ENCODE measurements around the gene TOMM20.
A peak's percentile ranks its signal among the peaks of the same experiment; 100 is the strongest.

The TOMM20 gene

GRCh38 chr1:235129774-235130570 lies 1.3 kb upstream of the TOMM20 start:
- 100% methylated on average over 4 of the region's 4 CpGs for WGBS (ENCODE audit: insufficient coverage)
- POLR2A ChIA-PET: no interaction called here
- peaks cover 4 to 28% (median 19%) of the 10 kb centered on the region in 4 experiments for H3K36me3 ChIP-seq (ENCODE audit: control insufficient read depth in 4 of 4, insufficient read depth in 4 of 4, low read length in 3 of 4)
- no peaks in the 10 kb centered on the region for H3K27me3 ChIP-seq (replicated peaks in 2 of 5; ENCODE audit: control insufficient read depth in 4 of 5, insufficient read depth in 5 of 5, low read length in 4 of 5)
- no peak for DNase-seq
- CTCF ChIA-PET: interaction anchor here (0.9 kb wide), 1 partner anchor 26 kb away, joined by 3 read pairs; no protein-coding TSS in a partner anchor
- no peaks in the 10 kb centered on the region for H3K9me3 ChIP-seq (ENCODE audit: control extremely low read depth in 1 of 5, control insufficient read depth in 4 of 5, insufficient read depth in 2 of 5, low read depth in 1 of 5, low read length in 4 of 5)
- H3K4me1 ChIP-seq (ENCODE audit: control extremely low read depth in 1 of 4, control insufficient read depth in 4 of 4, insufficient read depth in 4 of 4, low read length in 3 of 4): peaks cover 11 to 20% (median 19%) of the 10 kb centered on the region in 4 experiments
- no peak overlapping the region for H3K4me3 ChIP-seq (ENCODE audit: control insufficient read depth in 1 of 7, extremely low read depth in 1 of 7, insufficient read depth in 4 of 7, low read depth in 2 of 7, low read length in 6 of 7)
- no peak overlapping the region for H3K27ac ChIP-seq (ENCODE audit: insufficient read depth in 1 of 2, low read depth in 1 of 2, low read length in 2 of 2, poor library complexity in 1 of 2, severe bottlenecking in 2 of 2)

DNA sequence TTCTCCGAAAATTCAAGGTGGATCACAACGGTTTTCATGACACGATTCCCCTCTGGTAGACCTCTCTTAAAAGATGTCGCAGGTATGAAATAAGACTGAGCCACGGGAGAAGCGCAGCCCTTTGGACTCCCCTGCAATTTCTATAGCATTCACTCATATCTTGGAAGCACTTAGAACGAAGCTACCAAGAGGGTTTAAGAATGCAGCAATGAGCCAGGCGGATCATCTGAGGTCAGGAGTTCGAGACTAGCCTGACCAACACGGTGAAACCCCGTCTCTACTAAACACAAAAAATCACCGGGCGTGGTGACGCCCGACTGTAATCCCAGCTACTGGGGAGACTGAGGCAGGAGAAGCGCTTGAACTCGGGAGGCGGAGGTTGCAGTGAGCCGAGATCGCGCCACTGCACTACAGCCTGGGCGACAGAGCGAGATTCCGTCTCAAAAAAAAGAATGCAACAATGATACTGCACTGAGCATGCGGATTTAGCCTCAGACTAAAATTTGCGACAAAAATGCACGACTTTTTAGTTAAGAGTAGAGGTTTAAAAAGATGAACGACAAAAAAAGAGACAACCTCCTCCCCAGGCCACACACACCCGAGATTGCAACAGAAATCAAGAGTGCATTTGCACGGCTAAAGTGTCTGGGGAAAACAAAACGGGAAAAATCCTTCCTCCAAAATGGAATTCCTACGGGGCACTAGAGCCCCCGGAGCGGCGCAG lies 743 bp downstream of the TOMM20 start:
- 4% methylated on average over 30 of the region's 35 CpGs for WGBS (ENCODE audit: insufficient coverage)
- no peaks in the 10 kb centered on the region for H3K9me3 ChIP-seq (ENCODE audit: control extremely low read depth in 1 of 5, control insufficient read depth in 4 of 5, insufficient read depth in 2 of 5, low read depth in 1 of 5, low read length in 4 of 5)
- CTCF ChIA-PET: interaction anchor here (1.0 kb wide), 2 partner anchors 32 to 640 kb away, joined by 3 to 4 read pairs; no protein-coding TSS in a partner anchor
- H3K27ac ChIP-seq (ENCODE audit: insufficient read depth in 1 of 2, low read depth in 1 of 2, low read length in 2 of 2, poor library complexity in 1 of 2, severe bottlenecking in 2 of 2): peak overlapping the region; percentile 90 to 97
- H3K4me1 ChIP-seq (ENCODE audit: control extremely low read depth in 1 of 4, control insufficient read depth in 4 of 4, insufficient read depth in 4 of 4, low read length in 3 of 4): peaks cover 11 to 22% (median 19%) of the 10 kb centered on the region in 4 experiments
- DNase-seq: peak; percentile 12 to 46 (median 38)
- H3K36me3 ChIP-seq (ENCODE audit: control insufficient read depth in 4 of 4, insufficient read depth in 4 of 4, low read length in 3 of 4): peaks cover 6 to 29% (median 13%) of the 10 kb centered on the region in 4 experiments
- POLR2A ChIA-PET: interaction anchor here (1.1 kb wide), 1 partner anchor 22 kb away, joined by 3 read pairs; no protein-coding TSS in a partner anchor
- H3K4me3 ChIP-seq (ENCODE audit: control insufficient read depth in 1 of 7, extremely low read depth in 1 of 7, insufficient read depth in 4 of 7, low read depth in 2 of 7, low read length in 6 of 7): peak overlapping the region; percentile 64 to 98 (median 92)
- no peaks in the 10 kb centered on the region for H3K27me3 ChIP-seq (replicated peaks in 2 of 5; ENCODE audit: control insufficient read depth in 4 of 5, insufficient read depth in 5 of 5, low read length in 4 of 5)

- Histone ChIP-seq H3K27ac (ENCODE audit: insufficient read depth in 1 of 2, low read depth in 1 of 2, low read length in 2 of 2, poor library complexity in 1 of 2, severe bottlenecking in 2 of 2) (peak overlapping the region; percentile 90 to 97), H3K4me1 (ENCODE audit: control extremely low read depth in 1 of 4, control insufficient read depth in 4 of 4, insufficient read depth in 4 of 4, low read length in 3 of 4) (peaks cover 11 to 22% (median 19%) of the 10 kb centered on the region in 4 experiments), H3K4me3 (ENCODE audit: control insufficient read depth in 1 of 7, extremely low read depth in 1 of 7, insufficient read depth in 4 of 7, low read depth in 2 of 7, low read length in 6 of 7) (peak overlapping the region in 6 of 7 experiments; percentile 85 to 98 (median 92)), H3K27me3 (replicated peaks in 2 of 5; ENCODE audit: control insufficient read depth in 4 of 5, insufficient read depth in 5 of 5, low read length in 4 of 5) (no peaks in the 10 kb centered on the region), H3K36me3 (ENCODE audit: control insufficient read depth in 4 of 4, insufficient read depth in 4 of 4, low read length in 3 of 4) (peaks cover 3 to 31% (median 14%) of the 10 kb centered on the region in 4 experiments), H3K9me3 (ENCODE audit: control extremely low read depth in 1 of 5, control insufficient read depth in 4 of 5, insufficient read depth in 2 of 5, low read depth in 1 of 5, low read length in 4 of 5) (no peaks in the 10 kb centered on the region)
- ChIA-PET POLR2A (interaction anchor here (1.1 kb wide), 1 partner anchor 22 kb away, joined by 3 read pairs; no protein-coding TSS in a partner anchor), CTCF (interaction anchor here (0.9 to 3.6 kb wide), 4 partner anchors 11 to 640 kb away, joined by 3 to 9 read pairs (median 4); no protein-coding TSS in a partner anchor)
- no peak for DNase-seq
- WGBS (ENCODE audit: insufficient coverage): 10% methylated on average over 2 of the region's 4 CpGs
Measured at GRCh38 chr1:235127203-235127602, 1.4 kb downstream of the TOMM20 start.

GRCh38 chr1:235124665-235125064 lies 4.0 kb downstream of the TOMM20 start:
- Histone ChIP-seq H3K36me3 (ENCODE audit: control insufficient read depth in 4 of 4, insufficient read depth in 4 of 4, low read length in 3 of 4) (peaks cover 6 to 46% (median 17%) of the 10 kb centered on the region in 4 experiments), H3K4me1 (ENCODE audit: control extremely low read depth in 1 of 4, control insufficient read depth in 4 of 4, insufficient read depth in 4 of 4, low read length in 3 of 4) (peaks cover 11 to 22% (median 19%) of the 10 kb centered on the region in 4 experiments), H3K27ac (ENCODE audit: insufficient read depth in 1 of 2, low read depth in 1 of 2, low read length in 2 of 2, poor library complexity in 1 of 2, severe bottlenecking in 2 of 2) (no peak overlapping the region), H3K9me3 (ENCODE audit: control extremely low read depth in 1 of 5, control insufficient read depth in 4 of 5, insufficient read depth in 2 of 5, low read depth in 1 of 5, low read length in 4 of 5) (no peaks in the 10 kb centered on the region), H3K27me3 (replicated peaks in 2 of 5; ENCODE audit: control insufficient read depth in 4 of 5, insufficient read depth in 5 of 5, low read length in 4 of 5) (no peaks in the 10 kb centered on the region), H3K4me3 (ENCODE audit: control insufficient read depth in 1 of 7, extremely low read depth in 1 of 7, insufficient read depth in 4 of 7, low read depth in 2 of 7, low read length in 6 of 7) (no peak overlapping the region)
- no peak for DNase-seq
- POLR2A ChIA-PET: interaction anchor here (0.7 kb wide), 1 partner anchor 625 kb away, joined by 3 read pairs; no protein-coding TSS in a partner anchor
- no CpG with 5 or more reads among the region's 1 CpG for WGBS (ENCODE audit: insufficient coverage)
- CTCF ChIA-PET: interaction anchor here (1.1 to 3.6 kb wide), 2 partner anchors 20 to 638 kb away, joined by 3 to 9 read pairs; no protein-coding TSS in a partner anchor

GRCh38 chr1:235124111-235124510 lies 4.5 kb downstream of the TOMM20 start:
- ChIA-PET POLR2A (interaction anchor here (0.7 kb wide), 1 partner anchor 625 kb away, joined by 3 read pairs; no protein-coding TSS in a partner anchor), CTCF (interaction anchor here (3.6 kb wide), 1 partner anchor 19 kb away, joined by 9 read pairs; no protein-coding TSS in a partner anchor)
- H3K36me3 ChIP-seq (ENCODE audit: control insufficient read depth in 4 of 4, insufficient read depth in 4 of 4, low read length in 3 of 4): peaks cover 9 to 51% (median 22%) of the 10 kb centered on the region in 4 experiments
- DNase-seq: no peak
- peaks cover 11 to 20% (median 18%) of the 10 kb centered on the region in 4 experiments for H3K4me1 ChIP-seq (ENCODE audit: control extremely low read depth in 1 of 4, control insufficient read depth in 4 of 4, insufficient read depth in 4 of 4, low read length in 3 of 4)
- no peaks in the 10 kb centered on the region for H3K9me3 ChIP-seq (ENCODE audit: control extremely low read depth in 1 of 5, control insufficient read depth in 4 of 5, insufficient read depth in 2 of 5, low read depth in 1 of 5, low read length in 4 of 5)
- H3K4me3 ChIP-seq (ENCODE audit: control insufficient read depth in 1 of 7, extremely low read depth in 1 of 7, insufficient read depth in 4 of 7, low read depth in 2 of 7, low read length in 6 of 7): no peak overlapping the region
- H3K27me3 ChIP-seq (replicated peaks in 2 of 5; ENCODE audit: control insufficient read depth in 4 of 5, insufficient read depth in 5 of 5, low read length in 4 of 5): no peaks in the 10 kb centered on the region
- H3K27ac ChIP-seq (ENCODE audit: insufficient read depth in 1 of 2, low read depth in 1 of 2, low read length in 2 of 2, poor library complexity in 1 of 2, severe bottlenecking in 2 of 2): no peak overlapping the region
- whole genome bisulfite sequencing (ENCODE audit: insufficient coverage): 100% methylated on average over 1 of the region's 9 CpGs

DNA sequence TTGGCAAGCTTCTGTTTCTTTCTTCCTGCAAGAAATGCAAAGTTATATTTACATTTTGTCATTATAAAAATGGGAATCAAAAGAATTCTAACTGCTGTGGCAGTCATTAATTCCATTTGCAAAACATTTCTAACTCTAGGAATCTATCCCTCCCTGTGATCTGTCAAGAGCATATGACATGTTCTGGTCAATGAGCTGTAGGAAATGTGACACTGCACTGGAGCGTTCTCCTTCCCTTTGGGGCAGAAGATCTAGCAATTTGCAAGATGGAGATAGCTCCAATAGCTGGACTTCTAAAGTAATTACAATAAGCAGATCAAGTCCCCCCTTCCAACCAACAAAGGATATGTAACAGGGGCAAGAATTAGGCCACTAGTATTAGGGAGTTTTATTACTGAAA lies 6.3 kb downstream of the TOMM20 start:
- Histone ChIP-seq H3K9me3 (ENCODE audit: control extremely low read depth in 1 of 5, control insufficient read depth in 4 of 5, insufficient read depth in 2 of 5, low read depth in 1 of 5, low read length in 4 of 5) (no peaks in the 10 kb centered on the region), H3K4me1 (ENCODE audit: control extremely low read depth in 1 of 4, control insufficient read depth in 4 of 4, insufficient read depth in 4 of 4, low read length in 3 of 4) (peaks cover 8 to 14% (median 11%) of the 10 kb centered on the region in 4 experiments), H3K27me3 (replicated peaks in 2 of 5; ENCODE audit: control insufficient read depth in 4 of 5, insufficient read depth in 5 of 5, low read length in 4 of 5) (no peaks in the 10 kb centered on the region), H3K36me3 (ENCODE audit: control insufficient read depth in 4 of 4, insufficient read depth in 4 of 4, low read length in 3 of 4) (peaks cover 18 to 69% (median 38%) of the 10 kb centered on the region in 4 experiments), H3K27ac (ENCODE audit: insufficient read depth in 1 of 2, low read depth in 1 of 2, low read length in 2 of 2, poor library complexity in 1 of 2, severe bottlenecking in 2 of 2) (no peak overlapping the region), H3K4me3 (ENCODE audit: control insufficient read depth in 1 of 7, extremely low read depth in 1 of 7, insufficient read depth in 4 of 7, low read depth in 2 of 7, low read length in 6 of 7) (no peak overlapping the region)
- ChIA-PET CTCF (interaction anchor here (0.5 to 4.0 kb wide), 6 partner anchors 10 to 595 kb away, joined by 3 to 29 read pairs (median 4); partner anchors contain the start of gene RBM34), POLR2A (interaction anchor here (0.6 to 0.7 kb wide), 3 partner anchors 12 to 33 kb away, joined by 3 to 6 read pairs (median 3); no protein-coding TSS in a partner anchor)
- no CpG with 5 or more reads among the region's 1 CpG for WGBS (ENCODE audit: insufficient coverage)
- DNase-seq: no peak

Measured in common myeloid progenitor, CD34-positive (primary cell).